K562 (cell line): Measurements from ENCODE around the gene HMCN1.

Source experiments
- CBX1 ChIP-seq: sonication (generic); IDR thresholded peaks from 2 replicates; pipeline ENCODE4 v1.6.1; 2016; ENCODE audit warnings: antibody characterized with exemption, low read depth, mild to moderate bottlenecking
- CHD4 ChIP-seq: fragments of 200-600 bp; sonication (generic); IDR thresholded peaks from 3 replicates; pipeline ENCODE4 v1.6.1; 2012; ENCODE audit warnings: low read depth, mild to moderate bottlenecking, mixed read lengths, low read length, inconsistent platforms; ENCODE audit not compliant: insufficient read depth, insufficient replicate concordance, poor library complexity, severe bottlenecking
- HNRNPH1 ChIP-seq: fragments of 200-400 bp; formaldehyde crosslinking; optimal IDR thresholded peaks from 2 replicates; pipeline ENCODE3; 2017; ENCODE audit warnings: low read depth, mild to moderate bottlenecking, low read length, moderate library complexity
- MYC ChIP-seq, 2 experiments: fragments of 250-450 bp in 1 of 2; sonication (Bioruptor Pico) in 1 of 2; IDR thresholded peaks; 2 replicates each; pipeline versions ENCODE4 v1.5.1 to v1.6.1; 2012 to 2021; ENCODE audit warnings: low read depth in 2 of 2, borderline replicate concordance in 1 of 2, improper control_type of control experiment in 1 of 2, low read length in 1 of 2, mild to moderate bottlenecking in 1 of 2, moderate library complexity in 1 of 2
- RBBP5 ChIP-seq: fragments of 200-600 bp; sonication (generic); IDR thresholded peaks from 2 replicates; pipeline ENCODE4 v1.6.1; 2012; ENCODE audit warnings: borderline replicate concordance, mild to moderate bottlenecking, low read length, control low read depth, inconsistent platforms; ENCODE audit not compliant: insufficient read depth, poor library complexity, severe bottlenecking
- ZBTB17 ChIP-seq: fragments of 450-650 bp; formaldehyde crosslinking; IDR thresholded peaks from 2 replicates; pipeline ENCODE4 v1.4.0; 2020; ENCODE audit warnings: mild to moderate bottlenecking
- ZNF133 ChIP-seq: fragments of 250-450 bp; sonication (Bioruptor Pico); IDR thresholded peaks from 2 replicates; pipeline ENCODE4 v1.4.0; 2020; ENCODE audit warnings: mild to moderate bottlenecking
- ZNF282 ChIP-seq: sonication (generic); formaldehyde crosslinking; IDR thresholded peaks from 2 replicates; pipeline ENCODE4 v1.8.1; 2023; ENCODE audit warnings: missing genetic modification reagents
- ZNF431 ChIP-seq: sonication (generic); formaldehyde crosslinking; IDR thresholded peaks from 2 replicates; pipeline ENCODE4 v1.8.0; 2022; ENCODE audit warnings: mild to moderate bottlenecking, missing genetic modification reagents
- ZNF75A ChIP-seq: fragments of 450-650 bp; formaldehyde crosslinking; IDR thresholded peaks from 2 replicates; pipeline ENCODE4 v1.4.0; 2020; ENCODE audit warnings: mild to moderate bottlenecking
- ZNF764 ChIP-seq: fragments of 250-450 bp; sonication (Bioruptor Pico); IDR thresholded peaks from 2 replicates; pipeline ENCODE4 v1.4.0; 2020; ENCODE audit warnings: low read depth, mild to moderate bottlenecking, moderate library complexity
- ZSCAN32 ChIP-seq: fragments of 450-650 bp; formaldehyde crosslinking; IDR thresholded peaks from 2 replicates; pipeline ENCODE4 v1.4.0; 2020; ENCODE audit warnings: mild to moderate bottlenecking, moderate library complexity
- TF ChIP-seq, protein P1 (sequence below), 3 experiments: IDR thresholded peaks in 2 of 3; conservative IDR thresholded peaks in 1 of 3; 2 replicates each; pipeline ENCODE4 v1.5.1; 2011 to 2012; ENCODE audit warnings: low read length in 3 of 3, mild to moderate bottlenecking in 3 of 3, control low read depth in 2 of 3, improper control_type of control experiment in 1 of 3, inconsistent platforms in 1 of 3, low read depth in 1 of 3, mixed read lengths in 1 of 3, moderate library complexity in 1 of 3; ENCODE audit not compliant: insufficient read depth in 2 of 3

DNA sequence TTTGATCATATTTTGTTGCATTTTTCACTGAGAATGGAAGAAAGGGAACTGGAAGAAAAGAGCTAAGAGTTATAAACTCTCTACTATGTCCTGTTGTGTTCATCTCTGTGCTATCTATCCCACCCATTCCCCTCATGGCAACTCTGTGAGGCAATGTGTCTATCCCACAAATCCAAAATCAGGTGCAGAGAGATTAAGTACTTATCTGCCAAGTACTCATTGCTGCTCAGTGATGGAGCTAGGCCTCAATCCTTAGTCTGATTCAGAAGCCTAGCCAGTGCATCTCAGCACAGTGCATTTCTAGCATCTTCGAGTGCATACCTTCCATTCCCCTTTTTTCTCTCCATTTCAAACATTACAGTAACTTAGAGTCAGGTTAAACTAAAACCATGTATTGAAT is 370.3 kb downstream of the HMCN1 start:
- TF ChIP-seq, protein P1, sequence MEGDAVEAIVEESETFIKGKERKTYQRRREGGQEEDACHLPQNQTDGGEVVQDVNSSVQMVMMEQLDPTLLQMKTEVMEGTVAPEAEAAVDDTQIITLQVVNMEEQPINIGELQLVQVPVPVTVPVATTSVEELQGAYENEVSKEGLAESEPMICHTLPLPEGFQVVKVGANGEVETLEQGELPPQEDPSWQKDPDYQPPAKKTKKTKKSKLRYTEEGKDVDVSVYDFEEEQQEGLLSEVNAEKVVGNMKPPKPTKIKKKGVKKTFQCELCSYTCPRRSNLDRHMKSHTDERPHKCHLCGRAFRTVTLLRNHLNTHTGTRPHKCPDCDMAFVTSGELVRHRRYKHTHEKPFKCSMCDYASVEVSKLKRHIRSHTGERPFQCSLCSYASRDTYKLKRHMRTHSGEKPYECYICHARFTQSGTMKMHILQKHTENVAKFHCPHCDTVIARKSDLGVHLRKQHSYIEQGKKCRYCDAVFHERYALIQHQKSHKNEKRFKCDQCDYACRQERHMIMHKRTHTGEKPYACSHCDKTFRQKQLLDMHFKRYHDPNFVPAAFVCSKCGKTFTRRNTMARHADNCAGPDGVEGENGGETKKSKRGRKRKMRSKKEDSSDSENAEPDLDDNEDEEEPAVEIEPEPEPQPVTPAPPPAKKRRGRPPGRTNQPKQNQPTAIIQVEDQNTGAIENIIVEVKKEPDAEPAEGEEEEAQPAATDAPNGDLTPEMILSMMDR (IDR thresholded peaks at IDR 0.05 in 2 of 3, conservative IDR thresholded peaks at IDR 0.05 in 1 of 3; ENCODE audit: insufficient read depth in 2 of 3, low read depth in 1 of 3, low read length in 3 of 3) = no peak
- TF ChIP-seq RBBP5 (no peak), ZBTB17 (no peak), CHD4 (no peak), ZNF75A (CRISPR knock-in tag) (no peak), ZNF133 (CRISPR knock-in tag) (no peak), ZNF431 (CRISPR knock-in tag) (no peak), ZNF764 (CRISPR knock-in tag) (no peak), ZNF282 (CRISPR knock-in tag) (no peak), MYC (IDR thresholded peaks at IDR 0.05; ENCODE audit: low read depth, low read length) (no peak), MYC (CRISPR knock-in tag; IDR thresholded peaks at IDR 0.05; ENCODE audit: borderline replicate concordance, low read depth) (no peak), ZSCAN32 (CRISPR knock-in tag) (no peak), CBX1 (no peak), HNRNPH1 (no peak)
